Measurements from ENCODE around the gene TAF4.
"Not testable (repeated sequence)": the region's sequence is repeated elsewhere in the genome, so short reads cannot be mapped to it uniquely, and the experiment has no call there.

Gene TAF4

GRCh38 chr20:62083312-62083711, 17.6 kb upstream of the TAF4 start:
- Histone ChIP-seq H3K27ac (no peak overlapping the region), H3K4me3 (no peak overlapping the region)

GRCh38 chr20:62080249-62080990, 14.7 kb upstream of the TAF4 start:
- no peak overlapping the region for H3K4me3 ChIP-seq
- no peak overlapping the region for H3K27ac ChIP-seq

GRCh38 chr20:62079166-62079565, 13.5 kb upstream of the TAF4 start:
- Histone ChIP-seq H3K4me3 (no peak overlapping the region), H3K27ac (no peak overlapping the region)

- no peak overlapping the region for H3K4me3 ChIP-seq
- H3K27ac ChIP-seq, result no peak overlapping the region
Measured at GRCh38 chr20:62073323-62073722, 7.6 kb upstream of the TAF4 start.

- not testable (repeated sequence) for H3K4me3 ChIP-seq, H3K27ac ChIP-seq
Measured at GRCh38 chr20:62071669-62072430, 6.2 kb upstream of the TAF4 start.

GRCh38 chr20:62069741-62070216, 4.1 kb upstream of the TAF4 start:
- Histone ChIP-seq H3K27ac (no peak overlapping the region), H3K4me3 (no peak overlapping the region)

GRCh38 chr20:62068997-62069396, 3.3 kb upstream of the TAF4 start:
- Histone ChIP-seq H3K4me3 (no peak overlapping the region), H3K27ac (no peak overlapping the region)

- H3K4me3 ChIP-seq, result no peak overlapping the region
- H3K27ac ChIP-seq, result peak overlapping the region in 1 of 21 experiments; percentile 93
Measured at GRCh38 chr20:62067547-62068260, 2.0 kb upstream of the TAF4 start.

GRCh38 chr20:62066983-62067433, 1.3 kb upstream of the TAF4 start:
- Histone ChIP-seq H3K4me3 (peak overlapping the region; percentile 49 to 63 (median 61)), H3K27ac (peak overlapping the region in 19 of 21 experiments; percentile 69 to 98 (median 93))

- peak overlapping the region; percentile 49 to 63 (median 61) for H3K4me3 ChIP-seq
Measured at GRCh38 chr20:62066339-62066982, 780 bp upstream of the TAF4 start.

GRCh38 chr20:62064770-62065673, 659 bp downstream of the TAF4 start:
- Histone ChIP-seq H3K4me3 (peak overlapping the region; percentile 31 to 63 (median 49)), H3K27ac (peak overlapping the region in 10 of 21 experiments; percentile 55 to 80 (median 64))

More at GRCh38 chr20:62066339-62066982, 780 bp upstream of the TAF4 start:
- H3K27ac ChIP-seq, result peak overlapping the region; percentile 69 to 98 (median 92)

- peak overlapping the region in 2 of 21 experiments; percentile 38 to 47 for H3K27ac ChIP-seq
- H3K4me3 ChIP-seq, result peak overlapping the region; percentile 9 to 43 (median 28)
Measured at GRCh38 chr20:62063981-62064769, 1.5 kb downstream of the TAF4 start.

- Histone ChIP-seq H3K4me3 (peak overlapping the region in 2 of 7 experiments; percentile 21 to 37), H3K27ac (no peak overlapping the region)
Measured at GRCh38 chr20:62063315-62063980, 2.2 kb downstream of the TAF4 start.

GRCh38 chr20:62062661-62063314, 2.9 kb downstream of the TAF4 start:
- Histone ChIP-seq H3K4me3 (no peak overlapping the region), H3K27ac (no peak overlapping the region)

GRCh38 chr20:62061851-62062423, 3.7 kb downstream of the TAF4 start:
- no peak overlapping the region for H3K4me3 ChIP-seq
- no peak overlapping the region for H3K27ac ChIP-seq
